ENCODE results near the gene CYP1A2. TPM values are rescaled to one million over a fixed set of nuclear protein-coding genes. Genes with fewer than 3 reads are reported as not detected.
"Not testable (repeated sequence)": the region's sequence is repeated elsewhere in the genome, so short reads cannot be mapped to it uniquely, and the experiment has no call there.

Gene CYP1A2
- total and polyA plus RNA-seq, 4 donors, result 0.05 to 0.57 (median 0.17) TPM; not detected in 1

DNA sequence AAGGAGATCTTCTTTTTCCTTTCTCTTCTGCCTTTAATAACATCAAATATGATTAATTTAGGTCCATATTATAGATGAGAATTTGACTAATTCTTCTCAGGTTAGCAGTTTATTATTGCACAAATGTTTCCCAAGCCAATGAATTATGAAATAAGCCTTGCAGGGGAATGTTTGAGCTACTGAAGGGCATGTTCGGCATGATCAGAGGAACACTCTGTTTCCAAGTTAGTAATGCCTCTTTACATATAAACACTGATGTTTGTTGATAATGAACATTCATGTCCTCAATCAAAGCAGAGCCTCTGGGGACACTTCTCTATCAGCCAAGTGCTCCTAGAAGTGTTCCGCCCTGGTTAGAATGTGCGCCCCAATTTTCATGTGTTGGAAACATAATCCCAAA lies 13.3 kb upstream of the CYP1A2 start:
- Histone ChIP-seq H3K9ac (ENCODE audit: insufficient read depth in 1 of 2, low read length in 2 of 2) (no peak overlapping the region), H3K27ac (ENCODE audit: low read depth in 1 of 2, low read length in 1 of 2) (no peak overlapping the region), H3K4me1 (ENCODE audit: control insufficient read depth in 5 of 5, insufficient read depth in 5 of 5, low read length in 5 of 5) (peaks cover 0 to 11% (median 0%) of the 10 kb centered on the region in 5 donors), H3K27me3 (ENCODE audit: control insufficient read depth in 3 of 3, insufficient read depth in 3 of 3, low read length in 2 of 3) (peaks cover 0 to 17% (median 5%) of the 10 kb centered on the region in 3 donors), H3K9me3 (ENCODE audit: control insufficient read depth in 4 of 4, insufficient read depth in 3 of 4, low read length in 3 of 4) (no peaks in the 10 kb centered on the region), H3K36me3 (ENCODE audit: control insufficient read depth in 4 of 4, insufficient read depth in 4 of 4, low read length in 4 of 4) (no peaks in the 10 kb centered on the region), H3K4me3 (no peak overlapping the region)
- DNase-seq (no peak), ATAC-seq (ENCODE audit: insufficient read depth, low FRiP score) (no peak)
- TF ChIP-seq, protein P1, sequence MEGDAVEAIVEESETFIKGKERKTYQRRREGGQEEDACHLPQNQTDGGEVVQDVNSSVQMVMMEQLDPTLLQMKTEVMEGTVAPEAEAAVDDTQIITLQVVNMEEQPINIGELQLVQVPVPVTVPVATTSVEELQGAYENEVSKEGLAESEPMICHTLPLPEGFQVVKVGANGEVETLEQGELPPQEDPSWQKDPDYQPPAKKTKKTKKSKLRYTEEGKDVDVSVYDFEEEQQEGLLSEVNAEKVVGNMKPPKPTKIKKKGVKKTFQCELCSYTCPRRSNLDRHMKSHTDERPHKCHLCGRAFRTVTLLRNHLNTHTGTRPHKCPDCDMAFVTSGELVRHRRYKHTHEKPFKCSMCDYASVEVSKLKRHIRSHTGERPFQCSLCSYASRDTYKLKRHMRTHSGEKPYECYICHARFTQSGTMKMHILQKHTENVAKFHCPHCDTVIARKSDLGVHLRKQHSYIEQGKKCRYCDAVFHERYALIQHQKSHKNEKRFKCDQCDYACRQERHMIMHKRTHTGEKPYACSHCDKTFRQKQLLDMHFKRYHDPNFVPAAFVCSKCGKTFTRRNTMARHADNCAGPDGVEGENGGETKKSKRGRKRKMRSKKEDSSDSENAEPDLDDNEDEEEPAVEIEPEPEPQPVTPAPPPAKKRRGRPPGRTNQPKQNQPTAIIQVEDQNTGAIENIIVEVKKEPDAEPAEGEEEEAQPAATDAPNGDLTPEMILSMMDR (IDR thresholded peaks at IDR 0.05; ENCODE audit: control extremely low read depth, extremely low read depth), result no peak
- WGBS, 2 donors, result 60 to 76% methylated on average over 3 of the region's 3 CpGs

DNA sequence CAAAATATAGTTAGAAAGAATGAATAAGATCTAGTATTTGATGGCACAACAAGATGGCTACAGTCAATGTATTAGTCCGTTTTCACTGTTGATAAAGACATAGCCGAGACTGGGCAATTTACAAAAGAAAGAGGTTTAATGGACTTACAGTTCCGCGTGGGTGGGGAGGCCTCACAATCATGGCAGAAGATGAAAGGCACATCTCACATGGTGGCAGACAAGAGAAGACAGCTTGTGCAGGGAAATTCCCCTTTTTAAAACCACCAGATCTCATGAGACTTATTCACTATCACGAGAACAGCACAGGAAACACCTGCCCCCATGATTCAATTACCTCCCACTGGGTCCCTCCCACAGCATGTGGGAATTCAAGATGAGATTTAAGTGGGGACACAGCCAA lies 10.4 kb upstream of the CYP1A2 start:
- H3K4me3 ChIP-seq; H3K9ac ChIP-seq (ENCODE audit: insufficient read depth in 1 of 2, low read length in 2 of 2); ATAC-seq (ENCODE audit: insufficient read depth, low FRiP score); DNase-seq; H3K27me3 ChIP-seq (ENCODE audit: control insufficient read depth in 3 of 3, insufficient read depth in 3 of 3, low read length in 2 of 3); H3K36me3 ChIP-seq (ENCODE audit: control insufficient read depth in 4 of 4, insufficient read depth in 4 of 4, low read length in 4 of 4); H3K9me3 ChIP-seq (ENCODE audit: control insufficient read depth in 4 of 4, insufficient read depth in 3 of 4, low read length in 3 of 4); H3K4me1 ChIP-seq (ENCODE audit: control insufficient read depth in 5 of 5, insufficient read depth in 5 of 5, low read length in 5 of 5); H3K27ac ChIP-seq (ENCODE audit: low read depth in 1 of 2, low read length in 1 of 2): not testable (repeated sequence)
- 59 to 73% methylated on average over 5 of the region's 5 CpGs for WGBS, 2 donors

DNA sequence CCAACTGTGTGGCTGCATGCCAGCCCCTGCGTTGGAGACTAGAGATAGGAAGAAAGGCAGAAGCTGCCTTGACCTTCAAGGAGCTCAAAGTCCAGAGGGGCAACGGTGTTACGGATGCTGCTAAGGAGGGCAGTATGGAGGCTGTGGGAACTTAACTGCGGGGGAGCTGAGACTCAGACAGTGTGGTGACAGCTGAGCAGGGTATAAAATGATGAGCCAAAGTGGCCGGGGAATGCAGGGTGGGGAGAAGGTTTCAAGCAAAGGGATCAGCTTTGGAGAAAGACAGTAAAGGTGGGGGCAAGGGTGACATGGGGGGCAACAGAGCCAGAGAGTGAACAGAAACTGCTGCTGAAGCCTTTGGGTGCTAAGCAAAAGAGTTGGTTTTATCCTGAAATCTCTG lies 6.2 kb upstream of the CYP1A2 start:
- no peak for ATAC-seq (ENCODE audit: insufficient read depth, low FRiP score)
- Histone ChIP-seq H3K9ac (ENCODE audit: insufficient read depth in 1 of 2, low read length in 2 of 2) (no peak overlapping the region), H3K9me3 (ENCODE audit: control insufficient read depth in 4 of 4, insufficient read depth in 3 of 4, low read length in 3 of 4) (peaks cover 0 to 5% (median 0%) of the 10 kb centered on the region in 4 donors), H3K4me1 (ENCODE audit: control insufficient read depth in 5 of 5, insufficient read depth in 5 of 5, low read length in 5 of 5) (no peaks in the 10 kb centered on the region), H3K27ac (ENCODE audit: low read depth in 1 of 2, low read length in 1 of 2) (no peak overlapping the region), H3K4me3 (no peak overlapping the region), H3K36me3 (ENCODE audit: control insufficient read depth in 4 of 4, insufficient read depth in 4 of 4, low read length in 4 of 4) (no peaks in the 10 kb centered on the region), H3K27me3 (ENCODE audit: control insufficient read depth in 3 of 3, insufficient read depth in 3 of 3, low read length in 2 of 3) (no peaks in the 10 kb centered on the region)
- WGBS, 2 donors, result 92 to 94% methylated on average over 5 of the region's 5 CpGs
- TF ChIP-seq, protein P1 (IDR thresholded peaks at IDR 0.05; ENCODE audit: control extremely low read depth, extremely low read depth), result no peak
- DNase-seq, result no peak

DNA sequence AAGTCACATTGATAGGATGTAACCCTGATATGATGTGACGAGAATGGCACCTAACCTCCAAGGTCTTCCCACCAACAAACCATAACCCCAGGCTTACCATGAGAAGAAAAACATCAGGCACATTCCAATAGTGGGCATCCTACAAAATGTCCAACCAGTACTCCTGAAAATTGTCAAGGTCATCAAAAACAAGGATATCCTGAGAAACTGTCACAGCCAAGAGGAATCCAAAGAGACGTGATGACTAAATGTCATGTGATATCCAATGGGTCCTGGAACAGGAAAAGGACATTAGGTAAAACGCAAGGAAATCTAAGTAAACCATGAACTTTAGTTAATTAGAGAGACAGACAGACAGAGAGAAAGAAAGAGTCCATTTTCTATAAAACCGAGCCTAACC lies 2.3 kb upstream of the CYP1A2 start:
- no peak for DNase-seq

More for the DNA sequence above, 2.3 kb upstream of the CYP1A2 start:
- ATAC-seq (ENCODE audit: insufficient read depth, low FRiP score), result no peak
- TF ChIP-seq, protein P1 (IDR thresholded peaks at IDR 0.05; ENCODE audit: control extremely low read depth, extremely low read depth), result no peak
- Histone ChIP-seq H3K9ac (ENCODE audit: insufficient read depth in 1 of 2, low read length in 2 of 2) (no peak overlapping the region), H3K27me3 (ENCODE audit: control insufficient read depth in 3 of 3, insufficient read depth in 3 of 3, low read length in 2 of 3) (no peaks in the 10 kb centered on the region), H3K9me3 (ENCODE audit: control insufficient read depth in 4 of 4, insufficient read depth in 3 of 4, low read length in 3 of 4) (peaks cover 0 to 5% (median 0%) of the 10 kb centered on the region in 4 donors), H3K27ac (ENCODE audit: low read depth in 1 of 2, low read length in 1 of 2) (no peak overlapping the region), H3K36me3 (ENCODE audit: control insufficient read depth in 4 of 4, insufficient read depth in 4 of 4, low read length in 4 of 4) (no peaks in the 10 kb centered on the region), H3K4me3 (no peak overlapping the region), H3K4me1 (ENCODE audit: control insufficient read depth in 5 of 5, insufficient read depth in 5 of 5, low read length in 5 of 5) (no peaks in the 10 kb centered on the region)
- WGBS, 2 donors, result 66 to 82% methylated on average over 4 of the region's 4 CpGs
